WERI-Rb-1 (cell line): ENCODE measurements around the gene DLK1.

Experiments
- DNase-seq: peaks from one replicate; pipeline ENCODE4 v3.0.0-alpha.2; 2020
- H3K27ac ChIP-seq: fragments of 250-450 bp; sonication (Bioruptor Pico); 2 replicates; pipeline ENCODE4 v1.5.1; 2020; ENCODE audit warnings: mild to moderate bottlenecking, moderate library complexity
- H3K27me3 ChIP-seq: fragments of 250-450 bp; sonication (Bioruptor Pico); 2 replicates; pipeline ENCODE4 v1.5.1; 2021; ENCODE audit warnings: mild to moderate bottlenecking, low read depth, moderate library complexity; ENCODE audit not compliant: insufficient read depth, severe bottlenecking
- H3K36me3 ChIP-seq: fragments of 250-450 bp; sonication (Bioruptor Pico); 2 replicates; pipeline ENCODE4 v1.5.1; 2020; ENCODE audit warnings: mild to moderate bottlenecking, moderate library complexity
- H3K4me3 ChIP-seq: 2 replicates; pipeline ENCODE4 v1.5.1; 2011; ENCODE audit warnings: low read depth, mild to moderate bottlenecking, control low read depth, low read length
- H3K9me3 ChIP-seq: fragments of 250-450 bp; sonication (Bioruptor Pico); 2 replicates; pipeline ENCODE4 v1.5.1; 2021; ENCODE audit warnings: mild to moderate bottlenecking, moderate library complexity; ENCODE audit not compliant: severe bottlenecking
- CTCF ChIP-seq: IDR thresholded peaks from 2 replicates; pipeline ENCODE4 v1.5.1; 2011; ENCODE audit warnings: low read depth, mild to moderate bottlenecking, control low read depth, inconsistent platforms, low read length

DLK1 gene

GRCh38 chr14:100726550-100727085, at the start of gene DLK1:
DLK1 (plus strand) TSS chr14:100726892; CDS start chr14:100727069, 177 bp downstream.
- no peak for TF ChIP-seq CTCF
- DNase-seq, result no peak
- Histone ChIP-seq H3K27me3 (peaks cover 16% of the 10 kb centered on the region), H3K27ac (no peak within 1 kb of the TSS), H3K9me3 (peaks cover 2% of the 10 kb centered on the region), H3K4me3 (no peak within 1 kb of the TSS), H3K36me3 (no peaks in the 10 kb centered on the region)

- no peak for TF ChIP-seq CTCF
Observed at GRCh38 chr14:100677152-100677551, 49.5 kb upstream of the DLK1 start.

GRCh38 chr14:100677554-100678468, 48.9 kb upstream of the DLK1 start:
- no peak for TF ChIP-seq CTCF
- no peaks in the 10 kb centered on the region for H3K36me3 ChIP-seq
- no peak overlapping the region for H3K4me3 ChIP-seq
- no peak for DNase-seq
- no peaks in the 10 kb centered on the region for H3K9me3 ChIP-seq
- H3K27me3 ChIP-seq, result no peaks in the 10 kb centered on the region
- no peak overlapping the region for H3K27ac ChIP-seq

More at GRCh38 chr14:100677152-100677551, 49.5 kb upstream of the DLK1 start:
- Histone ChIP-seq H3K4me3 (no peak overlapping the region), H3K36me3 (no peaks in the 10 kb centered on the region), H3K27ac (no peak overlapping the region), H3K9me3 (no peaks in the 10 kb centered on the region), H3K27me3 (no peaks in the 10 kb centered on the region)
- DNase-seq, result no peak

DNA sequence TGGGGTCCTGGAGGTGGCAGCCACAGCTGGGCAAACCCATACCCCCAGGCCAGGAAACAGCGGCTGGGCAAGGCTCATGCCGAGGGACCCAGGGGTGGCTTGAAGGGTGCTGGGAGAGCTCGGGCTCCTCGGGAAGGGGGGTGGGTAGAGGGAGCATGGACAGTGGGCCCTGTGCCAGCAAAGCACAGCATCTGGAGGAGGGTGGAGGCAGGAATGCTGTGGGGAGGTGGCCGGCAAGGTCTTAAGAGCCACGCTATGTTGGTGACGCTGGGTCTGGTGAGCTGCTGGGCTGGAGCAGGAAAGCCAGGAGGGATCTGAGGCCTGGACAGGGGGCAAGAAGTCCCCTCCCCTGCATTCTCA, 48.2 kb upstream of the DLK1 start:
- no peaks in the 10 kb centered on the region for H3K9me3 ChIP-seq
- DNase-seq, result no peak
- no peak overlapping the region for H3K27ac ChIP-seq
- no peaks in the 10 kb centered on the region for H3K36me3 ChIP-seq
- H3K27me3 ChIP-seq, result no peaks in the 10 kb centered on the region
- TF ChIP-seq CTCF, result no peak
- H3K4me3 ChIP-seq, result no peak overlapping the region

DNA sequence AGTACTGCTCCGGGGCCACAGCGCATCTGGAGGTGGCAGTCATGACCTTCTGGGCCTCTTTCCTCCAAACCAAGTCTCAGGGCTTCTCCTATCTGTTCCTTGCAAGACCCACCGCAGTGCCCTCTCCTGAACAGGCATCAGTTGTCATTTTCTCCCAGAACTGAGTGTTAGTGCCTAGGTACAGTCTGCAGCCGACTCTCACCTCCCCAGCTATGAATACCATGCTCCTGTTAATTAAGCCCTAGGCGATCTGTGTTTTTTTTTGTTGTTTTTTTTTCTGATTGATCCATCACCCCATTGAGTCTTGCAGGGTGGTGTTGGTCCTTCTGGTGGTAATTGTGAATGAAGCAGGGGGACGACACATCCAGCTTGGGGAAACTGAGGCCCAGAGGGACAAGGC, 47.5 kb upstream of the DLK1 start:
- no peak for TF ChIP-seq CTCF
- no peaks in the 10 kb centered on the region for H3K36me3 ChIP-seq
- H3K27ac ChIP-seq, result no peak overlapping the region
- H3K4me3 ChIP-seq, result no peak overlapping the region
- no peaks in the 10 kb centered on the region for H3K9me3 ChIP-seq
- no peaks in the 10 kb centered on the region for H3K27me3 ChIP-seq
- no peak for DNase-seq
